Measurements from ENCODE around the gene POLE. TPM values are rescaled to one million over a fixed set of nuclear protein-coding genes. Genes with fewer than 3 reads are reported as not detected.
A peak's percentile ranks its signal among the peaks of the same experiment; 100 is the strongest.

Gene POLE
- total and polyA plus RNA-seq, 9 of the 15 experiments (the other 6 are each of a cell fraction or from before 2014, with no cell fraction given), result 2.4 to 154 (median 49.6) TPM

GRCh38 chr12:132716356-132716755 is 29.2 kb upstream of the POLE start:
- no peak for ATAC-seq
- no peak for FAIRE-seq

More at GRCh38 chr12:132716356-132716755, 29.2 kb upstream of the POLE start:
- H3K36me3 ChIP-seq (ENCODE audit: control insufficient read depth, insufficient read depth, low read length), result peaks cover 73% of the 10 kb centered on the region
- in situ Hi-C loops (cut with MboI), result no loop called here
- ChIA-PET CTCF (ENCODE audit: low intra/inter-chr PET ratio) (no interaction called here), POLR2A (no interaction called here)
- intact Hi-C loops (cut with micrococcal nuclease), result no loop called here
- no peak overlapping the region for H3K27ac ChIP-seq (ENCODE audit: extremely low read depth, low read depth, low read length)
- no peaks in the 10 kb centered on the region for H3K9me1 ChIP-seq (ENCODE audit: control insufficient read depth, insufficient read depth, low read length)
- TF ChIP-seq SMARCA5 (IDR thresholded peaks at IDR 0.05), result no peak
- no peak for TF ChIP-seq E2F1 (CRISPR knock-in tag; IDR thresholded peaks at IDR 0.05)
- no peak for TF ChIP-seq MTA3 (IDR thresholded peaks at IDR 0.05; ENCODE audit: borderline replicate concordance)
- TF ChIP-seq PURB (CRISPR knock-in tag; IDR thresholded peaks at IDR 0.05; ENCODE audit: low read depth), result no peak
- TF ChIP-seq NEUROD1 (IDR thresholded peaks at IDR 0.05; ENCODE audit: borderline replicate concordance, low read depth, low read length, partially characterized antibody), result no peak
- 0 out of 2 replicates have a peak, but pooled peaks have one; percentile 30 for TF ChIP-seq POLR2A (conservative IDR thresholded peaks at IDR 0.05)
- TF ChIP-seq ZBTB11 (CRISPR knock-in tag; IDR thresholded peaks at IDR 0.05), result no peak
- no peak for TF ChIP-seq ARID3A (IDR thresholded peaks at IDR 0.05; ENCODE audit: borderline replicate concordance, low read depth, low read length)
- no peak for TF ChIP-seq ZKSCAN8 (CRISPR knock-in tag; IDR thresholded peaks at IDR 0.05)
- no peak overlapping the region for H3K9ac ChIP-seq (ENCODE audit: insufficient read depth in 1 of 2, low read depth in 2 of 2, low read length in 2 of 2)
- no peak for DNase-seq (ENCODE audit: extremely low read depth in 1 of 4, low spot score in 3 of 4)
- no peaks in the 10 kb centered on the region; the same call in 1 of the 2 replicates for H4K20me1 ChIP-seq (replicated peaks; ENCODE audit: control insufficient read depth, insufficient read depth, low read length)
- peaks cover 38% of the 10 kb centered on the region for H3K79me2 ChIP-seq (ENCODE audit: control insufficient read depth, insufficient read depth, low read length)
- H3K4me2 ChIP-seq (ENCODE audit: insufficient read depth, low read length), result no peak overlapping the region
- no peak overlapping the region for H2AFZ ChIP-seq (ENCODE audit: low read depth, low read length)
- H3K9me3 ChIP-seq (replicated peaks; ENCODE audit: control insufficient read depth, insufficient read depth, low read depth, low read length), result no peaks in the 10 kb centered on the region
- peaks cover 0 to 6% of the 10 kb centered on the region in 2 experiments; a peak in 3 of 5 replicates for H3K4me1 ChIP-seq (replicated peaks in 1 of 2; ENCODE audit: control insufficient read depth in 2 of 2, insufficient read depth in 2 of 2, low read length in 2 of 2)
- no TSS peak for BruUV-seq (replicated peaks)
- 79% methylated on average over 11 of the region's 11 CpGs for WGBS (ENCODE audit: insufficient coverage, low coverage, missing lambda C conversion rate)
- no peak overlapping the region for H3K4me3 ChIP-seq
- H3K27me3 ChIP-seq (ENCODE audit: control insufficient read depth in 2 of 2, insufficient read depth in 2 of 2, low read length in 2 of 2), result no peaks in the 10 kb centered on the region
